ENCODE results near the gene IRX2.

IRX2 gene

GRCh38 chr5:2703615-2704014, 47.9 kb downstream of the IRX2 start:
- DNase-seq (ENCODE audit: low read depth, low spot score), result no peak
- ChIA-PET CTCF (no interaction called here), POLR2A (no interaction called here)
- TF ChIP-seq CTCF (IDR thresholded peaks at IDR 0.05; ENCODE audit: insufficient read depth, low read length, missing control alignments), result no peak
- no peak overlapping the region for H3K4me3 ChIP-seq (ENCODE audit: low read depth, low read length)

DNA sequence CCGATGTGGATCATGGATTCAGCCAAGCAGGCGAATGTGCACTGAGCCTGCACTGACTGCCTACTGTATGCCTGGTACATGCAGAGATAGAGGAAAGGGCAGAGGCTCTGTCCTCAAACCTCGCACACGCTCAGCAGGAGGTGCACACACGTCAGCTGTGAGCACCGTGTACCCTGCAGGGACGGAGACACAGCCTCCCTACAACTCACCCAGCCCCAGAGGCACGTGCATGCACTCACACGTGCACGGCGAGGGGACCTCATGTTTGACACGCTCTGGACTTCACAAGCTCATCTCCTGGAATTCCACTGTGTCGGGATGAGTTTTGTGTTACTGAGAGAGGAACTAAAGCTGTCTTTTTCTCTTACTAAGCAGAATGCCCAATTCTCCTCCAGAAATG, 48.4 kb downstream of the IRX2 start:
- no peak for TF ChIP-seq CTCF (IDR thresholded peaks at IDR 0.05; ENCODE audit: insufficient read depth, low read length, missing control alignments)
- no peak overlapping the region for H3K4me3 ChIP-seq (ENCODE audit: low read depth, low read length)
- DNase-seq (ENCODE audit: low read depth, low spot score), result no peak
- ChIA-PET CTCF (no interaction called here), POLR2A (no interaction called here)

GRCh38 chr5:2702096-2702879, 49.2 kb downstream of the IRX2 start:
- POLR2A ChIA-PET, result no interaction called here
- DNase-seq (ENCODE audit: low read depth, low spot score), result no peak
- TF ChIP-seq CTCF (IDR thresholded peaks at IDR 0.05; ENCODE audit: insufficient read depth, low read length, missing control alignments), result no peak
- CTCF ChIA-PET, result no interaction called here
- H3K4me3 ChIP-seq (ENCODE audit: low read depth, low read length), result no peak overlapping the region

GRCh38 chr5:2701592-2701991, 49.9 kb downstream of the IRX2 start:
- DNase-seq (ENCODE audit: low read depth, low spot score), result no peak
- no peak overlapping the region for H3K4me3 ChIP-seq (ENCODE audit: low read depth, low read length)
- ChIA-PET POLR2A (no interaction called here), CTCF (no interaction called here)
- TF ChIP-seq CTCF (IDR thresholded peaks at IDR 0.05; ENCODE audit: insufficient read depth, low read length, missing control alignments), result no peak

GRCh38 chr5:2700876-2701275, 50.6 kb downstream of the IRX2 start:
- no peak for TF ChIP-seq CTCF (IDR thresholded peaks at IDR 0.05; ENCODE audit: insufficient read depth, low read length, missing control alignments)
- ChIA-PET CTCF (no interaction called here), POLR2A (no interaction called here)
- no peak for DNase-seq (ENCODE audit: low read depth, low spot score)
- no peak overlapping the region for H3K4me3 ChIP-seq (ENCODE audit: low read depth, low read length)

DNA sequence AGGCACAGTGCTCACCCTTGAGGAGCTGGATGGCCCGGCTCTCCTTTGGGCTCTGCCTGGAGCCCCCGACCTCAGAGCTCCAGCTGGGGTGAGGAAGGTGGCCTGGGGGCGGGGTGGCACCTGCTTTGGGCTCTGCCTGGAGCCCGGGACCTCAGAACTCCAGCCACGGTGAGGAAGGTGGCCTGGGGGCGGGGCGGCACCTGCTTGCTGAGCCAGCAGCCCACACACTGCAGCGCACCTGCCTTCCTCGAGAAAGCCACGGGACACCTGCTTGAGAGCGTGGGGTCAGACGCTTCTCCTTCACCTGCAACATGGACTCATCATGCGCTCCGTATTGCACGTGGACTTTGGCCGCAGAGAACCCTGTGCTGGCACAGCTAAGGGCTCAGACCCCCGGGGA, 51.8 kb downstream of the IRX2 start:
- ChIA-PET POLR2A (no interaction called here), CTCF (no interaction called here)
- no peak for DNase-seq (ENCODE audit: low read depth, low spot score)
- no peak overlapping the region for H3K4me3 ChIP-seq (ENCODE audit: low read depth, low read length)
- no peak for TF ChIP-seq CTCF (IDR thresholded peaks at IDR 0.05; ENCODE audit: insufficient read depth, low read length, missing control alignments)

Data from AG04449 (cell line).